Choroid plexus epithelial cell (primary cell): ENCODE measurements around the gene ELF2.
"Not testable (repeated sequence)": the region's sequence is repeated elsewhere in the genome, so short reads cannot be mapped to it uniquely, and the experiment has no call there.

ENCODE experiments used
- DNase-seq: peaks from one replicate; pipeline ENCODE4 v3.0.0-alpha.2; 2010; ENCODE audit warnings: low read depth
- H3K4me3 ChIP-seq: 2 replicates; pipeline ENCODE4 v1.5.1; 2011; ENCODE audit warnings: low read depth, mild to moderate bottlenecking, control low read depth, low read length, moderate library complexity
- TF ChIP-seq, protein P1 (sequence below): conservative IDR thresholded peaks from 2 replicates; pipeline ENCODE4 v1.5.1; 2011; ENCODE audit warnings: low read depth, mild to moderate bottlenecking, control low read depth, inconsistent platforms, low read length, moderate library complexity

The ELF2 gene

DNA sequence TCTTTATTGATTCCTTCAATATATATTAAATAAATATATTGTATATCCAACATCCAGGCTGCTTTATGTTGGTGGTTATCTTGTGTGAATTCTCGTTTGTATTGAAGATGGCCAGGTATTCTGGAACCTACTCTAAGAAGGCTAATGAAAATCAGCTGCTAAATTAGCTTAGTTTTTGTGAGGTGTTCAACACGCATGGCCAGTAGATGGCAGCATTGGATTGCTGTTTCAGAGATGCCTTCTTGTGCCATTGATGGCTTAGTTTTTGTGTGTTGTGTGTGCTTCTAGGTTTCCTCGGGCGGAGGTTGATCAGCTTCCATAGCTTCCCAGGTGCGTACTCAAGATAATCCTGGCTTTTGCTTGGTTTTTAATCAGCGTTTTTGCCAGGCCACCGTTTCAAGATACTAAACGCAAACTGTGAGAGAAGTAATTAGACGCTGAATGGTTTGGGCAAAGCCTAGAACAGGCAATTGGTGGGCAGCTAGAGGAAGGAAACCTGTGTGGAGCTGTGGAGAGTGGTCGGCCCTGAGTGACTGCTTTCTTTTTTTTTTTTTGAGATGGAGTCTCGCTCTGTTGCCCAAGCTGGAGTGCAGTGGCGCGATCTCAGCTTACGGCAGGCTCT is 146.3 kb downstream of the ELF2 start:
- H3K4me3 ChIP-seq = no peak overlapping the region
- TF ChIP-seq, protein P1, sequence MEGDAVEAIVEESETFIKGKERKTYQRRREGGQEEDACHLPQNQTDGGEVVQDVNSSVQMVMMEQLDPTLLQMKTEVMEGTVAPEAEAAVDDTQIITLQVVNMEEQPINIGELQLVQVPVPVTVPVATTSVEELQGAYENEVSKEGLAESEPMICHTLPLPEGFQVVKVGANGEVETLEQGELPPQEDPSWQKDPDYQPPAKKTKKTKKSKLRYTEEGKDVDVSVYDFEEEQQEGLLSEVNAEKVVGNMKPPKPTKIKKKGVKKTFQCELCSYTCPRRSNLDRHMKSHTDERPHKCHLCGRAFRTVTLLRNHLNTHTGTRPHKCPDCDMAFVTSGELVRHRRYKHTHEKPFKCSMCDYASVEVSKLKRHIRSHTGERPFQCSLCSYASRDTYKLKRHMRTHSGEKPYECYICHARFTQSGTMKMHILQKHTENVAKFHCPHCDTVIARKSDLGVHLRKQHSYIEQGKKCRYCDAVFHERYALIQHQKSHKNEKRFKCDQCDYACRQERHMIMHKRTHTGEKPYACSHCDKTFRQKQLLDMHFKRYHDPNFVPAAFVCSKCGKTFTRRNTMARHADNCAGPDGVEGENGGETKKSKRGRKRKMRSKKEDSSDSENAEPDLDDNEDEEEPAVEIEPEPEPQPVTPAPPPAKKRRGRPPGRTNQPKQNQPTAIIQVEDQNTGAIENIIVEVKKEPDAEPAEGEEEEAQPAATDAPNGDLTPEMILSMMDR = peak; percentile 86
- peak; percentile 92 for DNase-seq

DNA sequence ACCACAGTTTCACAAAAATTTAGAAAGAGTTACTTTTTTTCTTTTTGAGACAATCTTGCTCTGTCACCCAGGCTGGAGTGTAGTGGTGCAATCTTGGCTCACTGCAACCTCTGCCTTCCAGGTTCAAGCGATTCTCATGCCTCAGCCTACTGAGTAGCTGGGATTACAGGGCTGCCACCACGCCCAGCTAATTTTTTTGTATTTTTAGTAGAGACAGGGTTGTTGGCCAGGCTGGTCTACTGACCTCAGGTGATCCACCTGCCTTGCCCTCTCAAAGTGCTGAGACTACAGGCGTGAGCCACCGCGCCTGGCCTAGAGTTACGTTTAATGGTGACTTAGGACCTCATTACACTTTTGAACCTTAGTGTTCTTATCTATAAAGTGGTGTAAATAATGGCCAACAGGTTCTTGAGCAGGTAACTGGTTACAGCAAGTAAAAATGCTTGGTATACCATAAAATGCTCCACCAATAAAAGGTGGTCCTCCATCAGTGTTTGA is 147.1 kb downstream of the ELF2 start:
- not testable (repeated sequence) for DNase-seq, H3K4me3 ChIP-seq

DNA sequence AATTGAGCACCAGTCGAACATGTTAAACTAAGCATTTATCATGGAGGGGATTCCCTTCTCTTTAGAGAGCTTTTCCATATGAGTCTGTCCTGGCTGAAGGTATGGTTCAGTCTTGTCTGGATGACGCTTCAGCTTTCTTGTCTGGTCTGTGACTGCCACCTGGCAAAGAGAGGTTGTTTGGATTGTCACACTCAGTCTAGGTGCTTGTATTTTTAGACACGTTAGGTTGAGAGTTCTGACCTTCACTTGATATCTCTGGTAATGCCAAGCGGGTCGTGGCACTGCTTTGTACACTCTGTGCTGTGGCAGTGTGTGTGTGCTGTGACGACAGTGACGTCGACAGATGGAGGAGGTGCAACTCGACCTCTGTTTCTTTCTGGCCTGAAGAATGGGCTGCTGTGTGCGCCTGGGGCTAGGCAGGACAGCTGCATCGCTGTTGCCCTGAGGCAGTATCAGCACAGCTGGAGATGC is 148.8 kb downstream of the ELF2 start:
- H3K4me3 ChIP-seq = no peak overlapping the region
- no peak for DNase-seq
- TF ChIP-seq, protein P1 = no peak

DNA sequence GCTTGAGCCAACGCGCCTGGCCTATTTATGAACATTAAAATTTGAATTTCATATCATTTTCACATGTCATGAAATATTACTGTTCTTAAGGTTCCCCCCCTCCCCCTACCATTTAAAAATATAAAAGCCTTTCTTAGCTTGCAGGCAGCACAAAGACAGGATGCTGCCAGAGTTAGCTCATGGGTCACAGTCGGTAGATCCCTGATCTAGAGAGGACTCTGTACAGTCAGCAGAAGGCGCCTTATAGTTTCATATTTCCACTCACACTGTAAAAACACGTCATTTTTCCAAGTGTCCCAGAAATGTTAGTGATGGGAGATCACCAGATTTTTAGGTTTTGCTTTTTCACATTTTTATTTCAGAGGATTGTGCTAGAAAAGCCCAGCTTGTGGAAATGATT is 149.2 kb downstream of the ELF2 start:
- no peak overlapping the region for H3K4me3 ChIP-seq
- DNase-seq = peak; percentile 44
- TF ChIP-seq, protein P1 = no peak

GRCh38 chr4:139025841-139026240 is 151.2 kb downstream of the ELF2 start:
- no peak for DNase-seq
- H3K4me3 ChIP-seq = no peak overlapping the region
- TF ChIP-seq, protein P1 = no peak

- TF ChIP-seq, protein P1 = no peak
- DNase-seq = no peak
Observed at GRCh38 chr4:139024686-139025085, 152.3 kb downstream of the ELF2 start.

GRCh38 chr4:139022835-139023234 is 154.2 kb downstream of the ELF2 start:
- TF ChIP-seq, protein P1 = no peak
- DNase-seq = no peak
- H3K4me3 ChIP-seq = no peak overlapping the region

More at GRCh38 chr4:139024686-139025085, 152.3 kb downstream of the ELF2 start:
- H3K4me3 ChIP-seq = no peak overlapping the region

DNA sequence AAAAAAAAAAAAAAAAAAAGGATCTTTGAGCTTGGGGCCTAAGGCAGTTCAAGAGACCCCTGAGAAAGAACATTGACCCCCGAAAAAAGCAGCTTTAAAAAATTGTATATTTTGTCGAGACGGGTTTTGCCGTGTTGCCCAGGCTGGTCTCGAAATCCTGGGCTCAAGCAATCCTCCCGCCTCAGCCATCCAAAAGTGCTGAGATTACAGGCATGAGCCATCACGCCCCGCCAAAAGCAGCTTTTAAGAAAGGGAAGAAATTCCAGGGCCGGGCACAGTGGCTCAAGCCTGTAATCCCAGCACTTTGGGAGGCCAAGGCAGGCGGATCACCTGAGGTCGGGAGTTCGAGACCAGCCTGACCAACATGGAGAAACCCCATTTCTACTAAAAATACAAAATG is 155.9 kb downstream of the ELF2 start:
- not testable (repeated sequence) for DNase-seq, H3K4me3 ChIP-seq
